Measurements from ENCODE around the gene UGT3A2.

GRCh38 chr5:36055984-36056383 lies 10.7 kb downstream of the UGT3A2 start:
- no peak for TF ChIP-seq CTCF (IDR thresholded peaks at IDR 0.05)
- no peak for TF ChIP-seq POLR2A (IDR thresholded peaks at IDR 0.05)
